IPS-18c (cell line): Measurements from ENCODE around the gene TMEM220.
"Not testable (repeated sequence)": the region's sequence is repeated elsewhere in the genome, so short reads cannot be mapped to it uniquely, and the experiment has no call there.

ENCODE experiments used
- H3K4me3 ChIP-seq: 2 replicates; pipeline ENCODE4 v1.7.0; 2013; ENCODE audit warnings: low read depth, mild to moderate bottlenecking, low read length, moderate library complexity; ENCODE audit not compliant: insufficient read depth
- H3K9me3 ChIP-seq: one replicate; pipeline ENCODE4 v1.6.1; 2013; ENCODE audit warnings: mild to moderate bottlenecking, low read length, moderate library complexity; ENCODE audit not compliant: control insufficient read depth, insufficient read depth

The TMEM220 gene

DNA sequence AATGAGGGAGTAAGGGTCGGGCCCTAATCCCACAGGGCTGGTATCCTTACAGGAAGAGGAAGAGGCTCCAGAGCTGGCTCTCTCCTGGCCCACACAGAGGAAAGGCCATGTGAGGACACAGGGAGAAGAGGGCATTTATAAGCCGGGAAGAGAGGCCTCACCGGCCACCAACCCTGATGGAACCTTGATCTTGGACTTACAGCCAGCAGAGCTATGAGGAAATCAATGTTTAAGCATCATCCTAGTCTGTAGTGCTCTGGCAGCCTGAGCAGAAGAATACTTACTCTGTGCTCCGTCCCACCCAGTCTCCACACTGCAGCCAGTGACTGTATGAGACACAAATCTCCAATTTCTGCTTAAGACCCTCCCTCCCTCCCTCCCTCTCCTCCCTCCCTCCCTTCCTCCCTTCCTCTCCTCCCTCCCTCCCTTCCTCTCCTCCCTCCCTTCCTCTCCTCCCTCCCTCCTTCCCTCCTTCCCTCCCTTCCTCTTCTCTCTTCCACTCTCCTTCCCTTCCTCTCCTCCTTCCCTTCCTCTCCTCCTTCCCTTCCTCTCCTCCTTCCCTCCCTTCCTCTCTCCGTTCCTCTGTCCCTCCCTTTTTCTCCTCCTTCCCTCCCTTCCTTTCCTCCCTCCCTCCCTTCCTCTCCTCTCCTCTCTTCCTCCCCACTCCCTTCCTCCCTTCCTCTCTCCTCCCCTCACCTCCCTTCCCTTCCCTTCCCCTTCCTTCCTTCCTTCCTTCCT is 8.9 kb upstream of the TMEM220 start:
- H3K4me3 ChIP-seq = no peak overlapping the region
- no peaks in the 10 kb centered on the region for H3K9me3 ChIP-seq

DNA sequence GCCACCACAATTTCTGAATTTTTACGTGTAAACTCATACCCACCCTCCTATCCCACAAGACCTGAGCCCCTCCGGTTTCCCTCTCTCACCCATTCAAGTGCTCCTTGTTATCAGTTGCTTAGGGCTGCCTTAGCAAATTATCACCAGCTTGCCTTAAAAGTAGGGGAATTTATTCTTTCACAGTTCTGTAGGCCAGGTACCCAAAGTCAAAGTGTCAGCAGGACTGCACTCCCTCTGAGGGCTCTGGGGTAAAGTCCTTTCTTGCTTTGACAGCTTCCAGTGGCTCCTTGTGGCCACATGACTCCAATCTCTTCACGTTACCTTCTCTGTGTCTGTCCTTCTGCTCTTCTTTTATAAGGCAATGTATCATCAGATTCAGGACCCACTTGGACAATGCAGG is 7.9 kb upstream of the TMEM220 start:
- no peak overlapping the region for H3K4me3 ChIP-seq
- H3K9me3 ChIP-seq = no peaks in the 10 kb centered on the region

DNA sequence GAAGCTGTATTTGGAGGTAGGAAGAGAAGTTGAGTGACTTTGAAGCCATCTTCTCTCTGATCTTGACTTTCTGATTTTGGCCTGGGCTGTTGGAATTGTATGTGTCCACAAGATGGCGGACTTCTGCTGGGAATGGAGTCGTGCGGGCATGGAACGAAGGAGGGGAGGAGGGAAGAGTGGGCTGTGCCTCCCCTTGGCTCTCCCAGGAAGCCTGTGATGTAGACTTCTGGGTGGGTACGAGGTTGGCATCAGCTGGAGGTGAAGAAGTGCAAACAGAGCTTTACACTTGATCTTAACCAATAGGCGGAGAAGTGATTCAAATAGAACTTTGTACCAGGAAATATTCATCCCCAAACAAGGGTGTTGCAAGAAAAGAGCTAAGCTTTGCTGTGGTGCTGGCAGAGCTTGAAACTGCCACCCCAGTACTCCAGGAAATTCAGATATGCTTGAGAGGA is 7.4 kb upstream of the TMEM220 start:
- no peak overlapping the region for H3K4me3 ChIP-seq
- H3K9me3 ChIP-seq = no peaks in the 10 kb centered on the region

DNA sequence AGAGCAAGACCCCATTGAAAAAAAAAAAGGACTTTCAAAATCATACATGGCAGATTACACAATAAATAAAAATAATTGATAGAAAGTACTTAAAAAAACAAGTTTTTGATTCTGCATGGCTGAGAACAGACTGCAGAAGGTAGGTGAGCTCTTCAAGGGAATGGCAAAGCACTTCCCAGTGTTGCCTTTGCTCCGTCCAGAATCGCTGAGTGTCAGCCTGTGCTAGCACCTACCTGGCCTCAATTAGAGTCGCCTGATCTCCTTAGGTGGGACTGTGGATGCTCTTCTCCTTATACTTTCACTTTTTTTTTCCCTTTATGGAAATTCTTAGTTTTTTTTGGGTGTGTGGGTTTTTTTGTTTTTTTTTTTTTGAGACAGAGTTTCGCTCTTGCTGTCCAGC is 6.0 kb upstream of the TMEM220 start:
- H3K4me3 ChIP-seq = no peak overlapping the region
- H3K9me3 ChIP-seq = no peaks in the 10 kb centered on the region

DNA sequence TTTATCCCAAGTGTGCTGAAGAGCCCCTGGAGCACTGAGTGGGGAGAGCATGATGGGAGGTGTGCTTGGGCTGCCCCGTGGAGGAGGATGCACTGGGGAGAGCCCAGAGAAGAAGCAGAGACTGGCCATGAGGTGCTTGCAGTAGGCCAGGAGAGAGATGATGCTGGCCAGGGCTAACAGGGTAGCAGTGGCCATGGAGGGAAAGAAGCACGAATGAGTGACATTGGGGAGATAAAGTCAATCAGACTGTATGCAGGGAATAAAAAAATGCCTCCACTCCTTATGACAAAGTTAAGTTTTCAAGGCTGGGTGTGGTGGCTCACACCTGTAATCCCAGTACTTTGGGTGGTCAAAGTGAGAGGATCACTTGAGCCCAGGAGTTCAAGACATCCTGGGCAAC is 5.4 kb upstream of the TMEM220 start:
- Histone ChIP-seq H3K9me3 (no peaks in the 10 kb centered on the region), H3K4me3 (no peak overlapping the region)

DNA sequence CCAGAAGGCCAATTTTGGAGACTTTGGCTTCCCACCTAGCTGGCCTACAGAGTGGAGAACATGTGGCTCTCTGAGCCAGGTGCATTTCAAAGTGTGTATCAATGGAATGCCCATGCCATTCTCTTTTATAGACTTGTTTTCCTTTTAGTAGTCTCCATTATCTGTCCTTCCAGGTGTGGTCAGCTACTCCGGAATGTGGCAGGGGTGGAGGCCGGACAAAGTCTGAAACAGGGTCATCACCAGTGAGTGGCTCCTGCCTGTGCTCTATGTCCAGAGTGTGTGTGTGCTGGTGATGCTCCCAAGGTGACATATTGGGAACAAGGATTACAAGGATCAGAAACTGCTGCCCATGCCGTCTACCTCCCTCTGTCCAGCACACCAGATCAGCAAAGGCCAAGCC is 3.8 kb upstream of the TMEM220 start:
- Histone ChIP-seq H3K9me3 (no peaks in the 10 kb centered on the region), H3K4me3 (no peak overlapping the region)

DNA sequence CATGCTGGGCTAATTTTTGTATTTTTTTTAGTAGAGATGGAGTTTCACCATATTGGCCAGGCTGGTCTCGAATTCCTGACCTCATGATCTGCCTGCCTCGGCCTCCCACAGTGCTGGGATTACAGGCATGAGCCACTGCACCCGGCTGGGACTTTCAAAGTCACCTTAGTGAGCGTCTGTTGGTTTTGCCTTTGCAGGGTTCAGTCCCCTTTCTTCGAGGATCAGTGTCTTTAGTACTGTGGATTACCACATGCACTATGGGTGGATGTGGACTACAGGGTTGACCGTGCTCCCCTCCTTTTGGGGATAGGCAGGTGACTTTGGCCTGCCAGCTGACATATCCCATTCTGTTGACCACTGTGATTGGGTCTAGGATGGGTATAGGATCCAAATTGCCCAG is 2.3 kb upstream of the TMEM220 start:
- H3K4me3 ChIP-seq, H3K9me3 ChIP-seq: not testable (repeated sequence)

DNA sequence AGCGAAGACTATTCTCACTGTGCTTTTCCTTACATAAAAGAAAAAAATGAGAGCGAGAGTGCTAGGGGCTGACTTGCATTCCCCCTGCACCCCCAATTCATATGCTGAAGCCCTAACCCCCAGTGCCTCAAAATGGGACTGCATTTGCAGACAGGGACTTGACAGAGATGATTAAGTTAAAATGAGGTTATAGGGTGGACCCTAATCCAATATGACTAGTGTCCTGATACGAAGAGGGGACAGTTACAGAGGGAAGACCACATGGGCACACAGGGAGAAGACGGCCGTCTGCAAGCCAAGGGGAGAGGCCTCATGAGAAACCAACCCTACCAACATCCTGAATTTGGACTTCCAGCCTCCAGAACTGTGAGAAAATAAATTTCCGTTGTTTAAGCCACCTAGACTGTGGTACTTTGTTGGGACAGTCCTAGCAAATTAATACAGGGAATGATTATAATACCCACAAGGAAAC is 1.6 kb upstream of the TMEM220 start:
- H3K9me3 ChIP-seq = no peaks in the 10 kb centered on the region
- no peak overlapping the region; the same call in 1 of the 2 replicates for H3K4me3 ChIP-seq

DNA sequence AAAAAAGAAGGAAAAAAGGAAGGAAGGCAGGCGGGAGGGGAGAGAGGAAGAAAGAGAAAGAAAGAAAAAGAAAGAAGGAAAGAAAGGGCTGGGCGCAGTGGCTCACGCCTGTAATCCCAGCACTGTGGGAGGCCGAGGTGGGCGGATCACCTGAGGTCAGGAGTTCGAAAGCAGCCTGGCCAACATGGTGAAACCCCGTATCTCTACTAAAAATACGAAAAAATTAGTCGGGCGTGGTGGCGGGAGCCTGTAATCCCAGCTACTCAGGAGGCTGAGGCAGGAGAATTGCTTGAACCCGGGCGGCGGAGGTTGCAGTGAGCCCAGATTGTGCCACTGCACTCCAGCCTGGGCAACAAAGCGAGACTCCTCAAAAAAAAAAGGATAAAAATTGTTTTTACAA is 424 bp upstream of the TMEM220 start:
- H3K9me3 ChIP-seq = not testable (repeated sequence)
- peak overlapping the region; percentile 74 for H3K4me3 ChIP-seq

DNA sequence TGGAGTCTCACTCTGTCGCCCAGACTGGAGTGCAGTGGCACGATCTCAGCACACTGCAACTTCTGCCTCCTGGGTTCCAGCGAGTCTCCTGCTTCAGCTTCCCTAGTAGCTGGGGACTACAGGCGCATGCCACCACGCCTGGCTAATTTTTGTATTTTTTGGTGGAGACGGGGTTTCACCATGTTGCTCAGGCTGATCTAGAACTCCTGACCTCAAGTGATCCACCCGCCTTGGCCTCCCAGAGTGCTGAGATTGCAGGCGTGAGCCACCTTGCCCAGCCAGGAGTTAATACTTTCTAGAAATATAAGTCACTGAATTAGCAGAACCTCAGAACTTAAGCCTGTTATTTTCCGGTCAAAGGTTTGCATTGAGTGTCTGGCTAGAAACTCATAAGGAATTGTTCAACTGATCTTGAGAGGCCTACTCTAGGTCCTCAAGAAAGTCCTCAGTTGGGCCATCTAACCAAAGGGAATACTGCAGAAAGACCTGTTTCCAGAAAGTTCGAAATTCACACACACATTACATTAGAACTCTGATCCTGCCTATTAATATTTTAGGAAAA is 1.4 kb downstream of the TMEM220 start:
- Histone ChIP-seq H3K9me3 (no peaks in the 10 kb centered on the region), H3K4me3 (no peak overlapping the region)

DNA sequence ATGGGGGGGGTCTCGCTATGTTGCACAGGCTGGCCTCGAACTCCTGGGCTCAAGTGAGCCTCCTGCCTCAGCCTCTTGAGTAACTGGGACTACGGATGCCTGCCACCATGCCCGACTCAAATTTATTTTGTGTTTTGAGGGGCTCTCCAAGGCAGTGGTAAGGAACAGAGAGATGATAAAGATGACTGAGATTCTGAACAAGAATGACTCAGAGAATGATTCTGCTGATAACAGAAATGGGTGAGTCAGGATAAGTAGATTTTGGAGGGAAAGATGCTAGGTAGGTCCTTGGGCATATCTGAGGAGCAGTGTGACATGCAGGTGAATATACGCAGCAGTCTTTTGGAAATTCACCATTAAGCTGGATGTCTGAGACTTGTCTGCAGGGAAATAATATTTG is 2.6 kb downstream of the TMEM220 start:
- Histone ChIP-seq H3K4me3 (no peak overlapping the region), H3K9me3 (no peaks in the 10 kb centered on the region)

DNA sequence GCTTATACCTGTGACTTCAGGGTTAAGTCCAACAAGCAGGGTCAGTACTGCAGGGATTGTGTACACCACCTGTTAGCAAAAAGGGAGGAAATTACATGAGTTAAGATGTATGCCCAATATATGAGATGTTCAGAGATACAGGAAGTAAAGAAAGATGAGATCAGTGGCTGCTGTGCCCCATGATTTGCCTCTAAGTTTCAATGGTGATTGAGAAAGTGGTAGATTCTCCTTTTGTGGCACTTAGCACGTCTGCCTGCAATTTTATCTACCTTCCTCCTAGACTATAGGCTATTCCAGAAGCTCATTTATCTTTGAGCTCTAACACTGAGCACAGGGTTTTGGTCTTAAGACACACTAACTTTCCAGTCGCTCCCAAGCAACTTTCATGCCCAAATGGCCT is 3.6 kb downstream of the TMEM220 start:
- H3K9me3 ChIP-seq = no peaks in the 10 kb centered on the region
- H3K4me3 ChIP-seq = no peak overlapping the region

DNA sequence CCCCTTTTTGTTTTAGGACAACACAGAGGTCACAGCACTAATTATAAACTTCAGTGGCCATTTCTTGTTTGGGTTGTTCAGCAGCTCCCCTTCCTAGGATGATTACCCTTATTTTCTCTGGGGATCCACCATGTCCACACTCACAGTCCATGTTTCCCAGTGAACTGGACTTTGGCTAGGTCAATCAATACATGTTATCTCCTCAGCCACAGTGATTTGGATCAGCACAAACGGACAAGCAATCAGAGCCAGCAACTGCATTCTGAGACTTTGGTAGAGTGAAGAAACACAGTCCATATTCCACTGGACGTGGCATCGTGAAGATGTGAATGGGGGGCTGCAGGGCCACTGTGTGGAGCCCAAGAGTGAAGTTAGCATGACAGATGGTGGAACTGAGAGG is 4.6 kb downstream of the TMEM220 start:
- H3K4me3 ChIP-seq = no peak overlapping the region
- no peaks in the 10 kb centered on the region for H3K9me3 ChIP-seq

DNA sequence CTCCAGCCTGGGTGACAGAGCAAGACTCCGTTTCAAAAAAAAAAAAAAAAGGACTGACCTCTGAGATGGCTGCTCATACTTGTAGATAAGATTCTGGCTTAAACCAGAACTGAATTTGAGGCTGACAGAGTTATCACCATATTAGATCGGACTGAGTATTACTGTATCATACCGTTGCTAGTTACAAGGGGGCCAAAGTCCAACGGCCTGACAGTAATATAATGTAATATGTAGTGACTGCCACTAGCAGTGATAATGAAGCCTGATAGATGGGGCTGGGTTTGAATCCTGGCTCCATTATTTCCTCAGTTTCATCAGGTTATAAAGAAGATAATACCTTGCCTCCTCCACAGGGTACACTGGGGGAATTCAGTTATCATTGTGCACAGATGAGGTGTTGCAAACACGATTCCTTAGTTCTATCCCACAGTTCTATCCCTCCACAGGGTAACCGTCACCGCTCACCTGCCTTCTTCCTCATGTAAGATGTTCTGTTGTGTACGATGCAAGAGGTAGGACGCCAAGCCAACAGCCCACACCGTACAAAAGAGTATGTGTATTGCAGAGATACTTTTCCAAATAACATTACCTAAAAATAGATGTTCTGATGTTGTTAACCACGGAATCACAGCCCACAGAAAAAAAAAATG is 5.2 kb downstream of the TMEM220 start:
- no peak overlapping the region for H3K4me3 ChIP-seq
- H3K9me3 ChIP-seq = no peaks in the 10 kb centered on the region

DNA sequence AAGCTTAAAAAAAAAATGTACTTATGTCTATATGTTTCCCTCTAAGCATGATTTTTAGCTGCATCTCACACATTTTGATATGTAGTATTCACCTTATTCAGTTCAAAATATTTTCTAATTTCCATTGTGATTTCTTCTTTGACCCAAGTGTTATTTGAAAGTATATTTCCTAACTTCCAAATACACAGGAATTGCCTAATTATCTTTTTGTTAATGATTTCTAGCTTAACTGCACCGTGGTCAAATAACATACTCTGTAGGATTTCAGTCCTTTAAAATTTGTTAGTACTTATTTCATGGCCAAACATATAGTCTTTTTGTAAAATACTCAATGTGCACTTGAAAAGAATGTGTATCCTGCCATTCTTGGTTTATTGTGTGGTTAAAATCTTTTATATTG is 11.3 kb downstream of the TMEM220 start:
- no peaks in the 10 kb centered on the region for H3K9me3 ChIP-seq
- H3K4me3 ChIP-seq = no peak overlapping the region

DNA sequence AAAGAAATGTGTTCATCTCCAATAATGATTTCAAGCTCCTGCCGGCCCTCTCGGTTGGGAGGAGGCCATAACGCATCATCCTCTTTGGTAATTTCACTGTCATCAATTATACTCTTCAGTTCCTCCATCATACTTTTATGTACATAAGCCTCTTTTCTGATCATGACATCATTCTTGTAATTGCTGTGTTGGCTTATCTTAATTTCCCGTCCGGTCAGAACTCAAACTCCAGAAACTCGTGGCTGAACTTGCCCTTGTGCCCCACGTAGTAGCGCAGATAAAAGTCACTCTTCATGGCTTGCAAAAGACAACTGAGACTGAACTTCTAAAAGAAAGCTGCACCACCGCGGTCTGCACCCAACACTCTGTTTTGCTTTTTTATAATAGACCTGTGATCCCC is 13.6 kb downstream of the TMEM220 start:
- Histone ChIP-seq H3K9me3 (no peaks in the 10 kb centered on the region), H3K4me3 (no peak overlapping the region)

DNA sequence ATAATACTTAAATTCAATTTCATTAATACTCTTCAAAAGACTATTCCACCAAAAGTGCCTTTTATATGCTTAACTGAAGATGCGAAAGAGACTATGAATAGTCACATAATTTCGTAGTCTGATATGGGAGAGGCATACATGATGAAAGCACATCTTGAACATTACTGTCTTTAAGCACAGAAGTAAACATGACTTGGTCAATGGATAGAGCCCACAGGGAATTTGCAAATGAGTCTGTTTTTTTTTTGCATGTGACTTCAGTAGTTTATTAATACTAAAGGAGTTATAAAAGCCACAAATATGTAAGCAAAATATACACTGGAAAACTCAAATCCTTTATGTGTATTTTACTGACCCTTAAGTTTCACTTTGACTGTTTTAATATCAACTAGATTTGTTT is 16.5 kb downstream of the TMEM220 start:
- H3K4me3 ChIP-seq = no peak overlapping the region
- no peaks in the 10 kb centered on the region for H3K9me3 ChIP-seq

DNA sequence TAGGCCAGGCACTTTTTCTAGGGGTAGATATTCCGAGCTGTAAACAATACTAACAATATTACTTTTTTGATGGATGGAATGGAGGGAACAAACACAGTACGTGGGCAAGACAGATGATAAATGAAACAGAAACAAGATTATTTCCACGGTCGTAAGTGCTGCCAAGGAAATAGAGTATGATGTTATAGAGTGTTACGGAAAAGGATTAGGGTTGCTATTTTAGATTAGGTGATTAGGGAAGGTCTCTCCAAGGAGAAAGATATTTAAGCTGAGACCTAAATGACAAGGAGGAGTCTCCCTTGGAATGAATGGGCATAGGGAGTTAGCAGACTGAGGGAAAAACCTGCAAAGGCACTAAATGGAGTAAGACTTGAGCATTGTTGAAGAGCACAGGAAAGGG is 24.1 kb downstream of the TMEM220 start:
- Histone ChIP-seq H3K9me3 (no peaks in the 10 kb centered on the region), H3K4me3 (no peak overlapping the region)
